ENCODE measurements around the gene ARHGEF18.

DNA sequence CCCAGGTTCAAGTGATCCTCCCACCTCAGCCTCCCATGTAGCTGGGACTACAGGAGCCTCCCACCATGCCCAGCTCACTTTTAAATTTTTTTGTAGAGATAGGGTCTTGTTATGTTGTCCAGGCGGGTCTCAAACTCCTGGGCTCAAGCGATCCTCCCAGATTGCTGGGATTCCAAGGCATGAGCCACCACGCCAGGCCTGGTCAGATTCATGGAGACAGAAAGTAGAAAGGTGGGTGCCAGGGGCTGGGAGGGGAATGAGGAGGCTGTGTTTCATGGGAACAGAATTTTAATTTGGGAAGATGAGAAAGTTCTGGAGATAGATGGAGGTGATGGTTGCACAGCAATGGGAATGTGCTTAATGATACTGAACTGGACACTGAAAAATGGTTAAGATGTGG lies 22.3 kb downstream of the ARHGEF18 start:
- TF ChIP-seq POLR2A (IDR thresholded peaks at IDR 0.05) (no peak), CTCF (IDR thresholded peaks at IDR 0.05) (no peak)
